Activated CD4-positive, alpha-beta memory T cell treated with anti-CD3 and anti-CD28 coated beads, Interleukin-2, amount 10 ng/mL, durations not matched to agents 7 days and 5 days (primary cell): ENCODE data around the gene TPPP3. TPM values are rescaled to one million over a fixed set of nuclear protein-coding genes. Genes with fewer than 3 reads are reported as not detected.

Source experiments
- total RNA-seq, 2 experiments: library from RNA; stranded (reverse); gene quantifications; one replicate each; pipeline ENCODE4 v1.2.3, GENCODE V29; 2021

The TPPP3 gene
- total RNA-seq, 2 experiments from 2014 or later = not detected

Other genes starting within 250 kb of the TPPP3 start
- gene B3GNT9, start 242.5 kb downstream of the TPPP3 start, total RNA-seq = 10 to 100 TPM; 14.6 to 16.2 TPM
- gene TRADD, start 233.6 kb downstream of the TPPP3 start, total RNA-seq = 10 to 100 TPM; 96.9 to 97.3 TPM
- 10 to 100 TPM; 52.3 to 54.4 TPM for gene FBXL8, start 233.5 kb downstream of the TPPP3 start, total RNA-seq
- gene HSF4, start 228.8 kb downstream of the TPPP3 start, total RNA-seq = 100 to 1,000 TPM; 107 to 110 TPM
- 10 to 100 TPM; 35.6 to 36.7 TPM for gene NOL3, start 223.0 kb downstream of the TPPP3 start, total RNA-seq
- 10 to 100 TPM; 63.9 to 70.9 TPM for gene MATCAP1, start 209.5 kb downstream of the TPPP3 start, total RNA-seq
- not detected for gene EXOC3L1, start 203.4 kb downstream of the TPPP3 start, total RNA-seq
- 100 to 1,000 TPM; 127 to 131 TPM for gene E2F4, start 201.3 kb downstream of the TPPP3 start, total RNA-seq
- 1 to 10 TPM; 7.3 to 8.3 TPM for gene ELMO3, start 194.4 kb downstream of the TPPP3 start, total RNA-seq
- gene TMEM208, start 166.4 kb downstream of the TPPP3 start, total RNA-seq = 10 to 100 TPM; 39.6 to 39.7 TPM
- 10 to 100 TPM; 94.8 to 99.1 TPM for gene FHOD1, start 146.0 kb downstream of the TPPP3 start, total RNA-seq
- gene SLC9A5, start 144.5 kb downstream of the TPPP3 start, total RNA-seq = 1 to 10 TPM; 2.2 to 2.8 TPM
- 10 to 100 TPM in 1 of 2 experiments, 1 to 10 TPM in 1; 9.2 to 10.9 TPM for gene PLEKHG4, start 114.0 kb downstream of the TPPP3 start, total RNA-seq
- under 1 TPM; 0.20 to 0.48 TPM for gene KCTD19, start 66.8 kb downstream of the TPPP3 start, total RNA-seq
- not detected for gene LRRC36, start 66.7 kb downstream of the TPPP3 start, total RNA-seq
- gene ZDHHC1, start 23.0 kb upstream of the TPPP3 start, total RNA-seq = under 1 TPM; 0.23 to 0.45 TPM
- gene HSD11B2, start 37.6 kb upstream of the TPPP3 start, total RNA-seq = not detected
- 10 to 100 TPM; 52.8 to 59.5 TPM for gene ATP6V0D1, start 87.7 kb upstream of the TPPP3 start, total RNA-seq
- not detected for gene AGRP, start 90.0 kb upstream of the TPPP3 start, total RNA-seq
- gene RIPOR1, start 135.3 kb upstream of the TPPP3 start, total RNA-seq = 10 to 100 TPM; 24.6 to 32.7 TPM
- 10 to 100 TPM; 74.9 to 76.9 TPM for gene CTCF, start 169.0 kb upstream of the TPPP3 start, total RNA-seq